Activated effector memory CD4-positive, alpha-beta T cell treated with Interleukin-2 at 50 U/mL for 16 hours (primary cell): ENCODE measurements around the gene RAB11FIP2.

Experiments
- DNase-seq: peaks from one replicate; pipeline ENCODE4 v3.0.0-alpha.2; 2020

RAB11FIP2 gene

DNA sequence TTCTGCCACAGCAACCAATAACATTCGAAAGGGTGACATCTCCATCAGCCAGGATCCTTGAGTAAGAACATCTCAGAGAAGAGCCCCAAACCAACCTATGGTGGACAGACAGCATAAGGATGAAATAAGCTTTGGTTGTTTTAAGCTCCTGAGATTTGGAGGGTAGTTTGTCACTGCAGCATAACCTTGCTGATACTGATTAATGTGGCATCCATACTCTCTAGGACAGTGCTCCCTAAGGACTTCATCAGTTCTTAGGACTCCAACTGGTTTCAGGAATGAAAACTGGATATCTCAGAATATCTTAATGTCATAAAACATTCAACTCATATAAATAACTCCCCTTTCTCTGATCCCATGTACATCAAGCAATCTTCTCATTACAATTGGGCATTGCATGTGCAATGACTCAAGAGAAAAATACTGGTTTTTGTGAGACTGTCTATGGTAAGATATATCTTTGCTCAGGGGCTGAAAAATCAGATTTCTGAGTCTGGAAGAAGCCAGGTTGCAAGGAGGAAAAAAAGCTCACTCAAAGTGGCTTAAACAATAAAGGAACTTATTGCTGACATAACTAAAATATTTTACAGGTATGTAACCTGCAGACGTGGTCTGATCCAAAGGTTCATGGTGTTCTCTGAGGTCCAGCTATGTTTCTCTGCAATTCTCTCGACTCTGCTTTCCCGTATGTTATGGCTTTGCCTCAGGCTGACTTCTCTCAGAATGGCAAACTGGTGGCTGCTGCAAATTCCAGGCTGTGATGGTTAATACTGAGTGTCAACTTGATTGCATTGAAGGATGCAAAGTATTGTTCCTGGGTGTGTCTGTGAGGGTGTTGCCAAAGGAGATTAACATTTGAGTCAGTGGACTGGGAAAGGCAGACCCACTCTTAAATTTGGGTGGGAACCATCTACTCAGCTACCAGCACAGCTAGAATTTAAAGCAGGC lies 65.7 kb downstream of the RAB11FIP2 start:
- no peak for DNase-seq

DNA sequence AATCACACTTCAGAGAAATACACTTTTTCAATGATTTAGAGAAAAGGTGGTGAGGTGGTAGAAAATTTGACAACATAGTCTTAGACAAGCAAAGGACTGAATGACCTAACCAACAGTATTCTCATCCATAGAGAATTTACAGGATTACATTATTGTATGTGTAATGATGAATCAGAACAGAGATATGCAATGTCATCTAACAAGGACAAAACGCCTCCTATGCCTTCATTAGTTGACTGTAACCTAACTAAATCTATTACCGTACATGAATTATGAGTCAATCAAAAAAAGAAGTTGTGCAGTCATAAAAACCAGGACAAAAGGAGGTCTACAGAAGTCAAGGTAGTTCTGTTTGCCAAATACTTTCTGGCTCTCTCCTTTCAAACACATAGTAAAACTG lies 66.5 kb downstream of the RAB11FIP2 start:
- no peak for DNase-seq

DNA sequence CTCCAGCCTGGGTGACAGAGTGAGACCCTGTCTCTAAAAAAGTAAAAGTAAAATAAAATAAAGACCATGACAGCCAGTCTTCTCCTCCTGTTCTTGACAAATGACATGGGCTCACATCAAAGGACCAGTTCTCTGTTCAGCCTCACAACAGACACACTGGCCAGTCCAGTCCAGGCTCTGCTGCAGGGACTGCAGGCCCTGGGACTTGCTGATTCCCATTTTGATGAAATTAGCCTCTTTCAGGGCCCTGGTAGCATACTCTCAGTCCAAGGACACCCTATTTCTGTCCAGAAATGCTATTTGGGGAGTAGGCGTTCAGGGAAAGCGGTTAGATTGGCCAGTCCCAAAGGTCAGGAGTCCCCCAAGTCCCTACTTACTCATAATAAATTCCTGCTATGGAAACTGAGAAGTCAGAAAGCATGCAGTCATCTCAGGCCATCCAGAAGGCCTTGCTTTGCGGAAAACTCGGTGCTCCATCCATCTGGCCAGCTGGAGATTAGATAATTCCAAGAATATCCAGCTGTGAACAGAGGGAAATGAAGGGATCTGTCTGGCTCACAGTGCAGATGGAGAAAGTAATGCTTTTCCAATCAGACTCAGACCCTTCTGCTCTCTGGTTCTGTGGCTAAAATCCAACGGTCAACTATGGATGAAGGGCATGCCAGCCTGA lies 74.4 kb downstream of the RAB11FIP2 start:
- no peak for DNase-seq

DNA sequence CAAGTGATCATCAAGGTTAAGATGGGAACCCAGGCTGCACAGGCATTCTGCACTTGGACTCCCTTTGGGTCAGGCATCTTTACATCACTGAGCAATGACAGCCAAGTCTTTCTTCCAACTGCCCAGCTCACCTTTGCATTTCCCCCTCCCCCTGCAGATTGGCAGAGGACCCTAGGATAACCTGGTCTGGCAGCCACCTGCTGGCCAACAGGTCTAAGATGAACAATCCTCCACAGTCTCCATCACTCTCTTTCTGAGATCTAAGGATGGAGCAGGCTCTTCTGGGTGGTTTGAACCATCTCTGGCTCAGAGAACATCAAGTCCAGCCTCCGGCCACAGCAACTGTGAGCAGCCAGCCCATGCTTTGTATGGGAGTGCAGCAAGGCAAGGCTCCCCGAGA lies 75.8 kb downstream of the RAB11FIP2 start:
- no peak for DNase-seq

DNA sequence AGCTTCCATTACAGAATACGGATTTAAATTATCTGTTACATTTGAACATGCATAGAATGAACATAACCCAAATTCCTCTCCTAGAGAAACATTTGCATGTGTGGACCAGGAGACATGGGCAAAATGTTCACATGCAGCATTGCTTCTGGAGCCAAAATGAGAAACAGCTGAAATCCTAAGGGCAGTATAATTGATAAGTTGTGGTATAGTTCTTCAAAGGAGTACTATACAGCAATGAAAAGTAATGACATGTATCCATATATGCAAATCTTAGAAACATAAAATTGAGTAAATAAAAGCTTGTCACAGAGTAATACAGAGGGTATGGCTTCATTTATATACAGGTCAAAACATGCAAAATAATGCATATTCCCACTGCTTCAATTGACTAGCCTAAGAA lies 77.1 kb downstream of the RAB11FIP2 start:
- DNase-seq = no peak

DNA sequence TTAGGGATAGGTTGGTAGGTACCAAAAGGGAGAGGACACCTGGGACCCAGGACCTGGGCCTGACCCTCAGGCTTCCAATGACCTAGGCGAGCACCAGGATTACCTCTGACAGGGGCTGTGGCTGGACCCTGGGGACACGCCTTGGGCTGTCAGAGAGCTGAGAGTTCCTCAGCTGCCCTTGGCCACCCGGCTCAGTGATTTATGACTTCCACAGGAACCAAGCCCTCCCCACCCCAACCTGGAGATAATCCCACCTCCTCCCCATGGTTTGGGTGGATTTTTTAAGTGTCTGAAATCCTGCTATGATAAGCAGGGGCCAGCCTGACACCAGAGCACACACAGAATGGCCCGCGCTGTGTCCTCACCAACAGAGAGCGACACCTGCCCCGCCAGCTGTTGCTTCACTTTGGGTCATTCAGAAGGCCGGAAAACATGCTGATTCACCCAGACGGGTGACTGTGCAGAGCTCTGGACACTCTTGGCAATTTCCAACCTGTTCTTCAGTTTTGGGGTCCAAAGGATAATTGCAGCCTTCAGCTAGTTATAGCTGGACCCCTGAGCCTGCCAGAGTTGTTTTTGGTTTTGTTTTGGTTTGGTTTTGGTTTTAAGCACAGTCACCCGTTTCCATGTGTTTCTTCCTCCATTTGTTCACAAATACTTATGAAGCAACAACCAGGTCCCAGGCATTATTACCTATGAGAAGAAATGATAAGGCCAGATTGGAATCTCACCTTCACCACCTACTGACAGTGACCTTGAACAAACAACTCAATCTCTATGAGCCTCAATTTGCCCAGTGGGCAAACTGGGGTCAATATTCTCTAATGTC lies 78.2 kb downstream of the RAB11FIP2 start:
- no peak for DNase-seq

DNA sequence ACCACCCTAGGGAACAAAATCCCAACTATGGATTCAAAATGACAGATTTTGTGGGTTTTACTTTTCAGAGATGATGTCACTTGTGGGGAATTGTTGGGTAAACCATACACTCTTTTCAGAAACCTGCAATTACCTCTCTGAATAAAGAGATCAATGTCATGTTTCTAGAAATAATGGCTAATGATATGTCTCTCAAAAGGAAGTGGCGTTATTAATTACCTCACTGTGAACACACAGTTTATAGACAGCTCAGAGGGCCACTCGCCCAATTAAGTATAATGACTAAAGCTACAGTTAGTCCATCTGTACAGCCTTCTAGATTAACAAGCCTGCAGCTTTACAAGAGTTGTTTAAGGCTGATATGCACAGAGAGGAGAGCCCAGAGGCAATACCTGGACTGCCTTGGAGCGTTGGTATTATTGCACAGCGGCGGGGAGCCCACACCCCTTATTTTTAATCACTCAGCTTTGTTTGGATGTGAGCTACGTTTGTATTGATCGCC lies 79.5 kb downstream of the RAB11FIP2 start:
- DNase-seq = no peak

DNA sequence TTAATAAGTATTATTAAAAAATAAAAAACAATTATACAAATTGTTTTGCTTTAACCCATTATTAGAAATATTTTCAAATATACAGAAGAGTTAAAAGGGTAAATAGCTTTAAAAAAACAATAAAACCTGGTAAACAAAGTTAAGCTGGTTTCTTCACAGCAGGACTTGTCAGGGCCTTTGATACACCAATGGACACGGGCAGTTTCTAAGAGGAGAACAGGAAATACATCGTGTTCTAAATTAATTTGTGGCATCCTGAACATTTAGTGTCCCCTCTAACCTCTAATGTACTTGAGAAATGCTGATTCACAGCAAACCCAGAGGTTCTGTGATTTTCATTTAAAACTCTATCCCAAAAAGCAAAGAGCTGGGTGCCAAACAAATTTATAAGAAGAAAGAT lies 80.8 kb downstream of the RAB11FIP2 start:
- no peak for DNase-seq

DNA sequence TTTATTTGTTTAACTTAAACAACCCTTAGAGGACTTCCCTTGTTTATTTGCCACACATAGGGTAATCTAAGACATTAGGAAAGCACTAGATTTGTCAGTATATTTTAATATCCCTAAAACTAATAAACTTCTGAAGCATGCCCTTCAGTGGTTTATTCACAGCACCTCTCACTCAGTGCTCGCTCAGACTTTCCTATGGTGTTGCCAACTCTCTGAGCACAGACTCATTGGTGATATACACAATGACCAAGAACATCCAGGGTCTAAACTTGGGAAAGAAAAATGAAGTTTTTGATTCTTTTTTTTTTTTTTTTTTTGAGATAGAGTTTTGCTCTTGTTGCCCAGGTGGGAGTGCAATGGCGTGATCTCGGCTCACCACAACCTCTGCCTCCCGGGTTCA lies 82.2 kb downstream of the RAB11FIP2 start:
- DNase-seq = no peak

DNA sequence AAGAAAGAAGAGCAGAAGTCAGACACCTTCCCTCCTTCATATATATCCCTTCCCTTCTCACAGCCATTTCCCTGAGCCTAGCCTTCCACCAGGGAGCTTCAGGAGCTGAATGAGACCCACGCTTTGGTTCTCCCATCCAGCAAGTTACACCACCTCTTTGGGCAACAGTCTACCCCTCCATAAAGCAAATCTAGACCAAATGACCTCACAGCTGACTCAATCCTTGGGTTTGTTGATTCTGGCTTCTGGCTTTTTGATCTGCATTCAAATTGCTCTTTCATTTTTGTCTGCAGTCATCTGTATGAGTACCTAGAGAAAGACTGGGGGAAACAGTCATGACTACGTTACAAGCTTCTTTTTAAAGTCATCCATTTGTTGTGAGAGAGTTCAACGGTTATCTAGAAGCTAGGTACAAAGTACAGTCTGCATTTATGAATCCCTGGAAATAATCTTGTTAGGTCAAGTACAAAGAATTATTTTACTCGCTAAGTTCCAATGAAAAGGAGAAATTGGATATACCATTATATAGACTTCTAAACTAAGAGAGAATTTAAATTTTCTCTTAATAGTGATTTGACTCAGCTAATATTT lies 86.3 kb downstream of the RAB11FIP2 start:
- no peak for DNase-seq

DNA sequence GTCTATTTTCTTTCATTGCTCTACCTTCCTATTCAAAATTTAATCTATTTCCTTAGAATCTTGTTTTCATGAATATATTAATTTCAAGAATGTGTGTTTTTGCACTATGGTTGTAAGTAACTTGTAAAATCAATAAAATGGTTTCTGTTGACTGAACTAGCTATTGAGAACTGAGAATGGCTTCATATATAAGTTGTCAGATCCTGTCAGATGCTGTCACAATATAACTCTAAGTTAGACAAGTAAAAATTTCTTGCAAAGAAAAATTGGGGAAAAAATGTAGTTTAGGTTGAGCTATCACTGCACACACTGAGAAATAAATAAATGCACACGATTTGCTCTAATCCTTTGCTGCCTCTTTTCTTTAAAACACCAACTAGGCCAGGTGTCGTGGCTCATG lies 89.8 kb downstream of the RAB11FIP2 start:
- no peak for DNase-seq

DNA sequence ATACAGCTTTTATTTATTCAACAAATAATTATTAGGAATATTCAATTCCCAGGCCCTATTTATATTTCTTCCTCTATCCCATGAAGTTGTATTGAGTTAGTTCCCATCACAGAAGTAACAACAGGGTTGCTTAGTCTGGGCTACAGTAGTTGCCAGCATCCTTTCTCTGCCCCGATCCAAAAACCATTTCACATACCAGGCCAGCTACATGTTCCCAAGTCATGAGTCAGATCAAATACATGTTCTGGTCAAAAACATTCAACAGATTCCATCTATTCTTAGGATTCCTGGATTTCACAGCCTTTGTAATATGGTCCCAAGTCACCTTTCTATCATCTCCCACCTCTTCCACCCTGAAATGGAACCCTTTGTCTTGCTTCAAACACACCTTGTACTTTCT lies 91.6 kb downstream of the RAB11FIP2 start:
- DNase-seq = no peak
